HepG2 (cell line): ENCODE results near the gene STIM1. TPM values are rescaled to one million over a fixed set of nuclear protein-coding genes. Genes with fewer than 3 reads are reported as not detected.
A peak's percentile ranks its signal among the peaks of the same experiment; 100 is the strongest.

ENCODE experiments used
- ATAC-seq: fragments of 200-7000 bp; cut with Tn5 transposase; 3 replicates; pipeline ENCODE4 v1.9.1; 2020; ENCODE audit warnings: mild to moderate bottlenecking, moderate library complexity
- BruUV-seq: library from RNA; stranded (reverse); fragments of 400-500 nt; replicated peaks from 2 replicates; lab custom pipeline; 2021; lab: Mats Ljungman, UMichigan
- CTCF ChIA-PET: fragments of 300-600 bp; formaldehyde crosslinking; extraction: SDS; loops from one replicate; lab custom pipeline; 2021; ENCODE audit warnings: low total read pairs, inconsistent platforms, low intra/inter-chr PET ratio; lab: Yijun Ruan, JAX
- POLR2A ChIA-PET: fragments of 350-600 bp; sonication (Branson Sonifier 250); formaldehyde crosslinking; loops from one replicate; lab custom pipeline; 2020; ENCODE audit warnings: antibody characterized with exemption, inconsistent platforms; lab: Yijun Ruan, JAX
- DNase-seq: peaks from one replicate; pipeline ENCODE4 v3.0.0-alpha.2; 2015; ENCODE audit warnings: low spot score
- FAIRE-seq: peaks from 3 replicates; lab custom pipeline; 2011; peaks lifted over from hg19 to GRCh38; lab: Jason Lieb, UNC
- H2AFZ ChIP-seq: one replicate; pipeline ENCODE4 v1.6.1; 2011; ENCODE audit warnings: low read length, inconsistent platforms
- H3K27ac ChIP-seq: fragments of 300-600 bp; 3 replicates; pipeline ENCODE4 v1.8.0; 2011; ENCODE audit warnings: mixed run types, mild to moderate bottlenecking, mixed read lengths, low read length, inconsistent platforms; ENCODE audit not compliant: insufficient read depth; ENCODE audit errors: extremely low read length
- H3K27me3 ChIP-seq, 2 experiments: fragments of 200-600 bp in 1 of 2; 2 replicates in 1 of 2; 3 replicates in 1 of 2; pipeline versions ENCODE4 v1.6.0 to v1.8.0; 2011; ENCODE audit warnings: low read length in 2 of 2, mild to moderate bottlenecking in 2 of 2, moderate library complexity in 2 of 2, inconsistent platforms in 1 of 2; ENCODE audit not compliant: insufficient read depth in 2 of 2, control insufficient read depth in 1 of 2
- H3K36me3 ChIP-seq, 2 experiments: fragments of 200-600 bp in 1 of 2; replicated peaks in 1 of 2; 2 replicates in 1 of 2; 3 replicates in 1 of 2; pipeline versions ENCODE4 v1.5.1 to v1.8.0; 2011; ENCODE audit warnings: low read length in 2 of 2, inconsistent platforms in 1 of 2; ENCODE audit not compliant: insufficient read depth in 2 of 2, control insufficient read depth in 1 of 2
- H3K4me1 ChIP-seq: 2 replicates; pipeline ENCODE4 v1.5.1; 2012; ENCODE audit warnings: low read length, inconsistent platforms; ENCODE audit not compliant: insufficient read depth
- H3K4me2 ChIP-seq: 2 replicates; pipeline ENCODE4 v1.6.0; 2011; ENCODE audit warnings: low read depth, low read length, inconsistent platforms
- H3K4me3 ChIP-seq, 3 experiments: fragments of 200-600 bp in 1 of 3; sonication (generic), shearing (Covaris generic) in 1 of 3; replicated peaks in 1 of 3; 2 replicates each; pipeline ENCODE4 v1.5.1; 2011 to 2016; ENCODE audit warnings: low read length in 3 of 3, inconsistent platforms in 2 of 3, low read depth in 2 of 3, mild to moderate bottlenecking in 2 of 3, control low read depth in 1 of 3, mixed read lengths in 1 of 3; ENCODE audit not compliant: insufficient read depth in 1 of 3
- H3K79me2 ChIP-seq: one replicate; pipeline ENCODE4 v1.6.1; 2011; ENCODE audit warnings: low read length, inconsistent platforms; ENCODE audit not compliant: insufficient read depth
- H3K9ac ChIP-seq: 2 replicates; pipeline ENCODE4 v1.6.0; 2011; ENCODE audit warnings: mild to moderate bottlenecking, low read depth, low read length, inconsistent platforms; ENCODE audit not compliant: insufficient read depth
- H3K9me3 ChIP-seq: 2 replicates; pipeline ENCODE4 v1.5.1; 2012; ENCODE audit warnings: mild to moderate bottlenecking, low read length
- H4K20me1 ChIP-seq: 2 replicates; pipeline ENCODE4 v1.6.0; 2011; ENCODE audit warnings: inconsistent platforms, mild to moderate bottlenecking, low read length, moderate library complexity; ENCODE audit not compliant: insufficient read depth
- KLF9 ChIP-seq: IDR thresholded peaks from 2 replicates; pipeline ENCODE4 v1.6.1; 2016; ENCODE audit warnings: low read depth
- MYNN ChIP-seq: sonication (generic); formaldehyde crosslinking; IDR thresholded peaks from 2 replicates; pipeline ENCODE4 v1.4.0; 2020; ENCODE audit warnings: mild to moderate bottlenecking, low read depth, missing genetic modification reagents
- PRDM4 ChIP-seq: sonication (generic); formaldehyde crosslinking; IDR thresholded peaks from 2 replicates; pipeline ENCODE4 v1.9.0; 2021; ENCODE audit warnings: missing genetic modification reagents, borderline replicate concordance
- THAP9 ChIP-seq: sonication (generic); formaldehyde crosslinking; IDR thresholded peaks from 2 replicates; pipeline ENCODE4; 2020; ENCODE audit warnings: missing genetic modification reagents, mild to moderate bottlenecking, borderline replicate concordance
- ZNF644 ChIP-seq: IDR thresholded peaks from 2 replicates; pipeline ENCODE4 v1.6.1; 2016; ENCODE audit warnings: low read depth
- ZNF720 ChIP-seq: sonication (generic); formaldehyde crosslinking; IDR thresholded peaks from 2 replicates; pipeline ENCODE4 v1.4.0; 2020; ENCODE audit warnings: missing genetic modification reagents
- in situ Hi-C: cut with HindIII; loops from 2 replicates; pipeline ENCODE4 v1.10.0; 2017; ENCODE audit warnings: low pct_unique_long_range_greater_than_20kb; ENCODE audit not compliant: extremely low pct_ligation_motif_present
- intact Hi-C: fragments of 100-400 bp; cut with micrococcal nuclease; formaldehyde crosslinking; loops from one replicate; pipeline ENCODE4 v1.10.0; 2022; ENCODE audit not compliant: unreplicated experiment
- polyA plus RNA-seq, 8 experiments: library from polyadenylated mRNA; depleted of rRNA in 3 of 8; stranded (reverse) in 7 of 8; unstranded in 1 of 8; fragments of >200 nt; fragmentation: Illumina TruSeq in 4 of 8; extraction: Trizol in 4 of 8; gene quantifications; 2 replicates each; pipeline versions ENCODE4 v1.2.1 to v1.2.3, GENCODE V29; 2011 to 2016; ENCODE audit warnings: low read depth in 4 of 8, missing spikeins in 1 of 8, mixed read lengths in 1 of 8; ENCODE audit not compliant: insufficient read depth in 1 of 8
- total RNA-seq, 5 experiments: library from RNA; depleted of rRNA; stranded (reverse); fragments of >200 nt; fragmentation: Illumina TruSeq; extraction: Trizol; gene quantifications; 2 replicates each; pipeline ENCODE4 v1.2.3, GENCODE V29; 2016; ENCODE audit warnings: low read depth in 1 of 5

The STIM1 gene
- total and polyA plus RNA-seq, 2 of the 13 experiments (the other 11 are each of a cell fraction or from before 2014, with no cell fraction given), result 19.2 to 28.5 TPM

- TF ChIP-seq ZNF644 (CRISPR knock-in tag) (0 out of 2 replicates have a peak, but pooled peaks have one; percentile 11), KLF9 (CRISPR knock-in tag) (no peak), PRDM4 (CRISPR knock-in tag) (no peak), MYNN (CRISPR knock-in tag) (no peak), ZNF720 (CRISPR knock-in tag) (no peak), THAP9 (CRISPR knock-in tag) (no peak)
- Histone ChIP-seq H4K20me1 (no peaks in the 10 kb centered on the region), H3K9ac (no peak overlapping the region), H3K9me3 (no peaks in the 10 kb centered on the region), H3K36me3 (peaks cover 2 to 47% of the 10 kb centered on the region in 2 experiments; a peak in 3 of 5 replicates), H3K27ac (no peak overlapping the region), H2AFZ (no peak overlapping the region), H3K4me3 (no peak overlapping the region), H3K4me2 (no peak overlapping the region), H3K27me3 (no peaks in the 10 kb centered on the region), H3K79me2 (no peaks in the 10 kb centered on the region), H3K4me1 (peaks cover 15% of the 10 kb centered on the region)
- DNase-seq, result peak; percentile 51
- POLR2A ChIA-PET, result no interaction called here
- intact Hi-C loops, result no loop called here
- in situ Hi-C loops, result no loop called here
- no peak for FAIRE-seq
- CTCF ChIA-PET, result no interaction called here
- no peak for ATAC-seq
- no TSS peak for BruUV-seq
Observed at GRCh38 chr11:4134806-4135205, 279.3 kb downstream of the STIM1 start.
